CD4-positive, alpha-beta T cell (primary cell): ENCODE results near the gene ZBTB24. TPM values are rescaled to one million over a fixed set of nuclear protein-coding genes. Genes with fewer than 3 reads are reported as not detected.

Experiments
- ATAC-seq: fragments of 200-7000 bp; cut with Tn5 transposase; one replicate; pipeline ENCODE4 v1.10.0; 2022; ENCODE audit warnings: mild to moderate bottlenecking; ENCODE audit not compliant: poor library complexity
- CTCF ChIA-PET: fragments of 350-600 bp; sonication (Branson Sonifier 250); formaldehyde crosslinking; loops from one replicate; lab custom pipeline; 2021; ENCODE audit warnings: antibody characterized with exemption, inconsistent platforms; lab: Charles Lee
- POLR2A ChIA-PET: fragments of 350-600 bp; sonication (Branson Sonifier 250); formaldehyde crosslinking; loops from one replicate; lab custom pipeline; 2021; ENCODE audit warnings: antibody characterized with exemption, inconsistent platforms; lab: Charles Lee
- DNase-seq, 14 experiments: peaks; one replicate each; pipeline ENCODE4 v3.0.0-alpha.2; 2013 to 2020; ENCODE audit warnings: mixed read lengths in 2 of 14
- H3K27ac ChIP-seq, 2 donors: one replicate each; pipeline versions ENCODE4 v1.5.1 to v1.7.0; 2013; ENCODE audit warnings: low read length in 2 of 2, low read depth in 1 of 2, mild to moderate bottlenecking in 1 of 2
- H3K27me3 ChIP-seq, 2 experiments: 1 replicate in 1 of 2; 2 replicates in 1 of 2; pipeline versions ENCODE4 v1.6.1 to v1.7.0; 2013; ENCODE audit warnings: low read length in 2 of 2, control low read depth in 1 of 2, mild to moderate bottlenecking in 1 of 2, moderate library complexity in 1 of 2; ENCODE audit not compliant: insufficient read depth in 2 of 2, control insufficient read depth in 1 of 2
- H3K36me3 ChIP-seq: one replicate; pipeline ENCODE4 v1.6.1; 2013; ENCODE audit warnings: low read length, control low read depth; ENCODE audit not compliant: insufficient read depth
- H3K4me1 ChIP-seq: one replicate; pipeline ENCODE4 v1.6.1; 2013; ENCODE audit warnings: low read length, control low read depth; ENCODE audit not compliant: insufficient read depth
- H3K4me3 ChIP-seq: one replicate; pipeline ENCODE4 v1.5.1; 2013; ENCODE audit warnings: mild to moderate bottlenecking, low read length, moderate library complexity
- H3K9me3 ChIP-seq, 2 experiments: 1 replicate in 1 of 2; 2 replicates in 1 of 2; pipeline versions ENCODE4 v1.6.1 to v1.7.0; 2013; ENCODE audit warnings: low read length in 2 of 2, mild to moderate bottlenecking in 2 of 2, control low read depth in 1 of 2, moderate library complexity in 1 of 2; ENCODE audit not compliant: control insufficient read depth in 1 of 2, insufficient read depth in 1 of 2
- H3K27ac Mint-ChIP-seq: one replicate; pipeline ENCODE4 v1.8.0; 2020; ENCODE audit warnings: mixed read lengths
- H3K27me3 Mint-ChIP-seq: one replicate; pipeline ENCODE4 v1.8.0; 2021; ENCODE audit warnings: mixed read lengths
- H3K36me3 Mint-ChIP-seq: one replicate; pipeline ENCODE4 v1.8.0; 2021; ENCODE audit warnings: low read depth, mixed read lengths
- H3K4me1 Mint-ChIP-seq: one replicate; pipeline ENCODE4 v1.8.0; 2021; ENCODE audit warnings: low read depth, mixed read lengths
- H3K4me3 Mint-ChIP-seq: one replicate; pipeline ENCODE4 v1.8.0; 2020; ENCODE audit warnings: mild to moderate bottlenecking, mixed read lengths
- H3K9me3 Mint-ChIP-seq: one replicate; pipeline ENCODE4 v1.8.0; 2020; ENCODE audit warnings: mixed read lengths
- CTCF ChIP-seq: fragments of 200-600 bp; IDR thresholded peaks from one replicate; pipeline ENCODE4 v1.8.0; 2022; ENCODE audit warnings: antibody characterized with exemption, mild to moderate bottlenecking
- intact Hi-C, 2 experiments: fragments of 100-400 bp; cut with DNase I in 1 of 2; cut with micrococcal nuclease in 1 of 2; formaldehyde crosslinking; loops; one replicate each; pipeline versions ENCODE4 v1.15.1 to v1.9.0; 2023 to 2025; cut with DNase I, micrococcal nuclease
- total RNA-seq, 174 experiments: library from RNA in 2 of 174; stranded (reverse) in 2 of 174; gene quantifications; one replicate each; pipeline ENCODE4 v1.2.3 and lab custom pipeline; 2021 to 2026

Gene ZBTB24
- total RNA-seq, 2 experiments from 2014 or later: 10.4 to 10.5 TPM

DNA sequence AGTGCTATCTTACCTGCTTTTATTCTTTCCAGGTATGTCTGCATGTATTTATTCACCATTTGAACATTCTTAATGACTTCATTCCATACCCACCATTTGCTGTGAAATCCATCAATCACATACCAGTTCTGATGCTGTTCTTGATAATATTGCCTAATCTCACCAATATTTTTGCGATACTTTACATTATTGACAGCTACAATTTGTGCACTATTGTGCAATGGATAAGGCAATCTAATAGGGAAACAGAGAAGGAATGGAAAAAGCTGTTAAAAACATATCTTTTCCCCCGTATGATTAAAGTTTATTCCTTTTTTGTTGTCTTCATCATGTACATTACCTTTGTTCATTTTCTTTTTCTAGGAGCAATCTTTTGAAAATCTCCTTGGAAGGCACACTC, 23.3 kb upstream of the ZBTB24 start:
- no peaks in the 10 kb centered on the region for H3K4me1 ChIP-seq
- Mint-ChIP-seq H3K4me3 (no peak overlapping the region), H3K27ac (no peak overlapping the region), H3K4me1 (no peaks in the 10 kb centered on the region), H3K27me3 (no peaks in the 10 kb centered on the region), H3K9me3 (no peaks in the 10 kb centered on the region), H3K36me3 (no peaks in the 10 kb centered on the region)
- no peak overlapping the region for H3K27ac ChIP-seq
- ChIA-PET CTCF (no interaction called here), POLR2A (no interaction called here)
- H3K27me3 ChIP-seq: no peaks in the 10 kb centered on the region
- ATAC-seq (no peak), DNase-seq (no peak)
- H3K4me3 ChIP-seq: no peak overlapping the region
- no peaks in the 10 kb centered on the region for H3K36me3 ChIP-seq
- TF ChIP-seq CTCF: no peak
- intact Hi-C loops: no loop called here
- H3K9me3 ChIP-seq: no peaks in the 10 kb centered on the region

DNA sequence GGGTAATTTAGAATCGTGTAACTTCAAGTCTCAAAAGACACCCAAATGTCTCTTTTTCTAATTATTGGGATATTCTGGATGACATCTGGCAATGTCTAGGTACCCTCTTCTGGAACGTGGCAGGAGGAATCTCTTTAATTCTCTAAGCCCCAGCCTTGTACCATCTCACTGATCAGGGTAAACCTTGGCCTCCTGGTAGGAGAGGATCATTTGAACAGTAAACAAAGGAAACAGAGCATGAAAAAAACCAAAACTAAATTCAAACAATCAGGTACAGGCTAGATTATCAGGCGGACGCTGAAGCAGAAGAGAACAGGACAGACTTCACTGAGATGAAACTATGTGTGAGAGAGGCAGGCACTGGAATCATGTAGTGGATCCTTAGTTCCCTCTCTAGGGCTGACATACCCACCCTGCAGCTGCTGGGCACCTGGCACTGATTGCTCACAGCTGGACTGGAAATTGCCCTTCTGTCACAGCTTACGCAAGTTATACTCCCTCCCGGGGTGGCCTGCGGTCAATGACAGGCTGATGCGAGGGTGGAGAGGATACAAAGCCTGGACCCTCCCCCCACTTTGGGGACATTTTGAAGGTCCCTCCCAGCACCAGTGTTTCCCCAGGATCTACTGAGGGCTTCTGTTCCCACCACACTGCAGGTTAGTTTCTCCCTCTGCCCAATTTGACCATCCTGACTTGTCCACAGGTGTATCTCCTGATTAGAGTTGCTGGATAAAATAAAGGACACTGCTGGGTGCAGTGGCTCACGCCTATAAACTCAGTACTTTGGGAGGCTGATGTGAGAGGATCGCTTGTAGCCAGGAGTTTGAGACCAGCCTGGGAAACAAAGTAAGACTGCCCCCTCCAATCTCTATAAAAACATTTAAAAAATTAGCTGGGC, 20.6 kb upstream of the ZBTB24 start:
- H3K27ac ChIP-seq: no peak overlapping the region
- ATAC-seq: no peak
- H3K9me3 Mint-ChIP-seq: no peaks in the 10 kb centered on the region
- no peak overlapping the region for H3K27ac Mint-ChIP-seq
- H3K27me3 Mint-ChIP-seq: no peaks in the 10 kb centered on the region
- H3K4me1 Mint-ChIP-seq: no peaks in the 10 kb centered on the region
- no peak for DNase-seq
- H3K36me3 ChIP-seq: no peaks in the 10 kb centered on the region
- intact Hi-C loops: no loop called here
- no peaks in the 10 kb centered on the region for H3K4me1 ChIP-seq
- H3K9me3 ChIP-seq: no peaks in the 10 kb centered on the region
- H3K36me3 Mint-ChIP-seq: no peaks in the 10 kb centered on the region
- no peak overlapping the region for H3K4me3 ChIP-seq
- no peak for TF ChIP-seq CTCF
- ChIA-PET POLR2A (no interaction called here), CTCF (interaction anchor here (0.6 kb wide), 1 partner anchor 488 kb away, joined by 3 read pairs; no protein-coding TSS in a partner anchor)
- no peak overlapping the region for H3K4me3 Mint-ChIP-seq
- H3K27me3 ChIP-seq: no peaks in the 10 kb centered on the region

GRCh38 chr6:109498936-109499335, 15.9 kb upstream of the ZBTB24 start:
- H3K27me3 ChIP-seq: no peaks in the 10 kb centered on the region
- no peaks in the 10 kb centered on the region for H3K36me3 ChIP-seq
- ATAC-seq (no peak), DNase-seq (no peak)
- TF ChIP-seq CTCF: no peak
- POLR2A ChIA-PET: no interaction called here
- H3K9me3 Mint-ChIP-seq: no peaks in the 10 kb centered on the region
- no peak overlapping the region for H3K4me3 ChIP-seq
- no peak overlapping the region for H3K27ac Mint-ChIP-seq
- no peak overlapping the region for H3K27ac ChIP-seq
- peaks cover 9% of the 10 kb centered on the region for H3K4me1 ChIP-seq
- H3K4me3 Mint-ChIP-seq: no peak overlapping the region
- intact Hi-C loops: no loop called here
- no peaks in the 10 kb centered on the region for H3K9me3 ChIP-seq
- H3K4me1 Mint-ChIP-seq: no peaks in the 10 kb centered on the region
- H3K27me3 Mint-ChIP-seq: no peaks in the 10 kb centered on the region
- CTCF ChIA-PET: no interaction called here
- no peaks in the 10 kb centered on the region for H3K36me3 Mint-ChIP-seq
